ENCODE results near the gene LIPA. TPM values are rescaled to one million over a fixed set of nuclear protein-coding genes. Genes with fewer than 3 reads are reported as not detected.

Gene LIPA
- total RNA-seq, 2 experiments from 2014 or later, result 8.9 to 19.4 TPM

- H3K9me3 ChIP-seq (ENCODE audit: low read length), result no peaks in the 10 kb centered on the region
- no peaks in the 10 kb centered on the region for H4K20me1 ChIP-seq (ENCODE audit: insufficient read depth, low read length)
- CTCF ChIA-PET (ENCODE audit: unreplicated experiment), result no interaction called here
- no peaks in the 10 kb centered on the region for H3K79me2 ChIP-seq (ENCODE audit: insufficient read depth, low read depth, low read length)
- H2AFZ ChIP-seq (ENCODE audit: low read length), result no peak overlapping the region
- intact Hi-C loops (cut with micrococcal nuclease; ENCODE audit: unreplicated experiment), result no loop called here
- POLR2A ChIA-PET, result interaction anchor here (0.5 to 1.1 kb wide), 3 partner anchors 9 to 392 kb away, joined by 4 read pairs; no protein-coding TSS in a partner anchor
- BruUV-seq (replicated peaks), result no TSS peak
- H3K9me2 ChIP-seq (ENCODE audit: insufficient read depth, low read length), result no peaks in the 10 kb centered on the region
- H3K4me2 ChIP-seq (ENCODE audit: low read length), result no peak overlapping the region
- DNase-seq (ENCODE audit: low spot score), result no peak
- H3K27ac ChIP-seq (ENCODE audit: low read depth, low read length, poor library complexity, severe bottlenecking), result no peak overlapping the region
- H3K36me3 ChIP-seq (ENCODE audit: insufficient read depth, low read length), result no peaks in the 10 kb centered on the region
- H3K4me3 ChIP-seq (ENCODE audit: low read depth, low read length, poor library complexity, severe bottlenecking), result no peak overlapping the region
- TF ChIP-seq EZH2phosphoT487 (IDR thresholded peaks at IDR 0.05; ENCODE audit: borderline replicate concordance, low read depth, low read length) (no peak), CTCF (conservative IDR thresholded peaks at IDR 0.05; ENCODE audit: low read length) (no peak)
- no peaks in the 10 kb centered on the region for H3K4me1 ChIP-seq (ENCODE audit: insufficient read depth, low read length, poor library complexity, severe bottlenecking)
These were observed 16.3 kb downstream of the LIPA start for GRCh38 chr10:89235073-89235798.

DNA sequence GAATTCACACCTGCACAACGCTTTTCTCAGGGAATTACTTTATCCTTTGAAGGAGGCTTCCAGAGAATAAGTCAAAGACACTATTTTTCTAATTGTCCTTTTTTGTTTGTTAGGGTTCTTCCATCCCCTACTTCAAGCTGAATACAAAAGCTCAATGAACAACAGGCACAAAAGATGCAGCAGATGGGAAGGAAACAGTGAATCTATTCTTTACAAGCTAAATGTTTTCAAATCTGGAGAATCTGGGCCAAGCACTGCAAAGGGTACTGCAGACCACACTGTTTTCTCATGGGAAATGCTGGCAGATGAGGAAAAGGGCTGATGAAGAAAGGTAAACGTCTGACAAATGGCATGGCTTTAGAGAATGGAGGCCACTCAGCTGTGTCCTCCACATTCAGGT is 18.5 kb downstream of the LIPA start:
- Histone ChIP-seq H3K4me1 (ENCODE audit: insufficient read depth, low read length, poor library complexity, severe bottlenecking) (no peaks in the 10 kb centered on the region), H4K20me1 (ENCODE audit: insufficient read depth, low read length) (no peaks in the 10 kb centered on the region), H3K79me2 (ENCODE audit: insufficient read depth, low read depth, low read length) (no peaks in the 10 kb centered on the region), H3K36me3 (ENCODE audit: insufficient read depth, low read length) (no peaks in the 10 kb centered on the region), H3K27ac (ENCODE audit: low read depth, low read length, poor library complexity, severe bottlenecking) (no peak overlapping the region), H3K9me2 (ENCODE audit: insufficient read depth, low read length) (no peaks in the 10 kb centered on the region), H3K9me3 (ENCODE audit: low read length) (no peaks in the 10 kb centered on the region), H2AFZ (ENCODE audit: low read length) (no peak overlapping the region), H3K4me2 (ENCODE audit: low read length) (no peak overlapping the region), H3K4me3 (ENCODE audit: low read depth, low read length, poor library complexity, severe bottlenecking) (no peak overlapping the region)
- no TSS peak for BruUV-seq (replicated peaks)
- DNase-seq (ENCODE audit: low spot score), result no peak
- intact Hi-C loops (cut with micrococcal nuclease; ENCODE audit: unreplicated experiment), result no loop called here
- CTCF ChIA-PET (ENCODE audit: unreplicated experiment), result no interaction called here
- POLR2A ChIA-PET, result interaction anchor here (1.3 to 1.6 kb wide), 2 partner anchors 8 to 11 kb away, joined by 3 to 6 read pairs; no protein-coding TSS in a partner anchor
- TF ChIP-seq EZH2phosphoT487 (IDR thresholded peaks at IDR 0.05; ENCODE audit: borderline replicate concordance, low read depth, low read length) (no peak), CTCF (conservative IDR thresholded peaks at IDR 0.05; ENCODE audit: low read length) (no peak)

- H4K20me1 ChIP-seq (ENCODE audit: insufficient read depth, low read length), result no peaks in the 10 kb centered on the region
- no TSS peak for BruUV-seq (replicated peaks)
- no peaks in the 10 kb centered on the region for H3K4me1 ChIP-seq (ENCODE audit: insufficient read depth, low read length, poor library complexity, severe bottlenecking)
- ChIA-PET CTCF (ENCODE audit: unreplicated experiment) (no interaction called here), POLR2A (interaction anchor here (0.7 kb wide), 1 partner anchor 14 kb away, joined by 4 read pairs; no protein-coding TSS in a partner anchor)
- H3K4me3 ChIP-seq (ENCODE audit: low read depth, low read length, poor library complexity, severe bottlenecking), result no peak overlapping the region
- TF ChIP-seq CTCF (conservative IDR thresholded peaks at IDR 0.05; ENCODE audit: low read length) (no peak), EZH2phosphoT487 (IDR thresholded peaks at IDR 0.05; ENCODE audit: borderline replicate concordance, low read depth, low read length) (no peak)
- no peaks in the 10 kb centered on the region for H3K79me2 ChIP-seq (ENCODE audit: insufficient read depth, low read depth, low read length)
- no peaks in the 10 kb centered on the region for H3K9me3 ChIP-seq (ENCODE audit: low read length)
- no peak overlapping the region for H3K4me2 ChIP-seq (ENCODE audit: low read length)
- DNase-seq (ENCODE audit: low spot score), result no peak
- H2AFZ ChIP-seq (ENCODE audit: low read length), result no peak overlapping the region
- no peaks in the 10 kb centered on the region for H3K9me2 ChIP-seq (ENCODE audit: insufficient read depth, low read length)
- H3K27ac ChIP-seq (ENCODE audit: low read depth, low read length, poor library complexity, severe bottlenecking), result no peak overlapping the region
- H3K36me3 ChIP-seq (ENCODE audit: insufficient read depth, low read length), result no peaks in the 10 kb centered on the region
- intact Hi-C loops (cut with micrococcal nuclease; ENCODE audit: unreplicated experiment), result no loop called here
These were observed 22.6 kb downstream of the LIPA start for GRCh38 chr10:89228962-89229361.
